ENCODE measurements around the gene NEK9.

The NEK9 gene

GRCh38 chr14:75030147-75030546 is 96.7 kb downstream of the NEK9 start:
- no peak for DNase-seq (ENCODE audit: low read depth)
